Tibial nerve (tissue), 4 donors: Measurements from ENCODE around the gene CHTF18. TPM values are rescaled to one million over a fixed set of nuclear protein-coding genes. Genes with fewer than 3 reads are reported as not detected.

Experiments used
- DNase-seq, 2 donors: peaks; one replicate each; pipeline ENCODE4 v3.0.0-alpha.2; 2019; ENCODE audit warnings: low spot score in 2 of 2
- H3K27ac ChIP-seq, 4 donors: fragments of 200-600 bp; sonication (generic) in 3 of 4; one replicate each; pipeline ENCODE4 v1.5.1; 2017 to 2019; ENCODE audit warnings: mild to moderate bottlenecking in 1 of 4
- H3K27me3 ChIP-seq, 2 donors: fragments of 200-600 bp; sonication (generic) in 1 of 2; one replicate each; pipeline versions ENCODE4 v1.5.1 to v1.6.0; 2017 to 2019
- H3K36me3 ChIP-seq, 3 donors: fragments of 200-600 bp; sonication (generic); one replicate each; pipeline ENCODE4 v1.5.1; 2018 to 2019
- H3K4me1 ChIP-seq, 4 donors: fragments of 200-600 bp; sonication (generic) in 3 of 4; one replicate each; pipeline ENCODE4 v1.5.1; 2017 to 2019
- H3K4me3 ChIP-seq, 4 donors: fragments of 200-600 bp; sonication (generic) in 3 of 4; one replicate each; pipeline ENCODE4 v1.5.1; 2017 to 2019; ENCODE audit warnings: mild to moderate bottlenecking in 1 of 4, moderate library complexity in 1 of 4
- H3K9me3 ChIP-seq, 4 donors: fragments of 200-600 bp; sonication (generic) in 3 of 4; one replicate each; pipeline ENCODE4 v1.5.1; 2017 to 2019
- EP300 ChIP-seq, 2 donors: sonication (generic); formaldehyde crosslinking; IDR thresholded peaks; one replicate each; pipeline ENCODE4 v1.6.1; 2017; ENCODE audit warnings: antibody characterized with exemption in 2 of 2, mild to moderate bottlenecking in 1 of 2
- POLR2A ChIP-seq, 2 donors: fragments of 450-650 bp; IDR thresholded peaks; one replicate each; pipeline ENCODE4 v1.6.1; 2017; ENCODE audit warnings: antibody characterized with exemption in 2 of 2, mild to moderate bottlenecking in 2 of 2, moderate library complexity in 2 of 2
- WGBS, 2 donors: methylation state at CpG; one replicate each; pipeline ENCODE4 v1.1.5; 2018; 5-methylcytosine and 5-hydroxymethylcytosine counted together
- total RNA-seq, 4 donors: library from RNA; depleted of rRNA; stranded (reverse); fragments of >200 nt; gene quantifications; one replicate each; pipeline ENCODE4 v1.1.0, GENCODE V29; 2016
- TF ChIP-seq, protein P1 (sequence below), 5 experiments: fragments of 200-600 bp in 3 of 5; fragments of 450-650 bp in 2 of 5; sonication (generic) in 3 of 5; IDR thresholded peaks; one replicate each; pipeline ENCODE4 v1.5.1; 2016 to 2019; ENCODE audit warnings: antibody characterized with exemption in 5 of 5, mild to moderate bottlenecking in 3 of 5, moderate library complexity in 2 of 5

Gene CHTF18
- total RNA-seq, 4 donors from 2014 or later: 6.1 to 57.5 (median 17.7) TPM

DNA sequence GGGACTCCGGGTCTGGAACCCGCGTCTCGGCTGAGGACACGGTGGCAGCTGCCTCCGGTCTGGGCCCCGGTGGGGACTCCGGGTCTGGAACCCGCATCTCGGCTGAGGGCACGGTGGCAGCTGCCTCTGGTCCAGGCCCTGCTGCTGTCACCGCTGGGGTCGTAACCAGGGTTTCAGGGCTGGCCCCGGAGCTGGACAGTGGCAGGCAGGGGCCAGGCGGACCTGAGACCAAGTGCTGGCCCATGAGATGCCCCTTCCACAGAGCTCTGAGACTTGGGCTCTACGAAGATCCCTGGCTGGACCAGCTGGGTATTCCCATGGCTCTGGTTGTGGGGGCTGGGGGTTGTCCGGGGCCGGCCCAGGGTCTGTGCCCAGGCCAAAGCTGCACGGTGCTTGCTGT lies 4.0 kb upstream of the CHTF18 start:
- Histone ChIP-seq H3K36me3 (peaks cover 0 to 24% (median 0%) of the 10 kb centered on the region in 3 donors), H3K4me3 (no peak overlapping the region), H3K9me3 (no peaks in the 10 kb centered on the region), H3K27me3 (peaks cover 0 to 34% of the 10 kb centered on the region in 2 donors), H3K4me1 (peaks cover 0 to 40% (median 13%) of the 10 kb centered on the region in 4 donors), H3K27ac (no peak overlapping the region)
- TF ChIP-seq POLR2A (IDR thresholded peaks at IDR 0.05) (no peak), EP300 (IDR thresholded peaks at IDR 0.05) (no peak)
- TF ChIP-seq, protein P1, sequence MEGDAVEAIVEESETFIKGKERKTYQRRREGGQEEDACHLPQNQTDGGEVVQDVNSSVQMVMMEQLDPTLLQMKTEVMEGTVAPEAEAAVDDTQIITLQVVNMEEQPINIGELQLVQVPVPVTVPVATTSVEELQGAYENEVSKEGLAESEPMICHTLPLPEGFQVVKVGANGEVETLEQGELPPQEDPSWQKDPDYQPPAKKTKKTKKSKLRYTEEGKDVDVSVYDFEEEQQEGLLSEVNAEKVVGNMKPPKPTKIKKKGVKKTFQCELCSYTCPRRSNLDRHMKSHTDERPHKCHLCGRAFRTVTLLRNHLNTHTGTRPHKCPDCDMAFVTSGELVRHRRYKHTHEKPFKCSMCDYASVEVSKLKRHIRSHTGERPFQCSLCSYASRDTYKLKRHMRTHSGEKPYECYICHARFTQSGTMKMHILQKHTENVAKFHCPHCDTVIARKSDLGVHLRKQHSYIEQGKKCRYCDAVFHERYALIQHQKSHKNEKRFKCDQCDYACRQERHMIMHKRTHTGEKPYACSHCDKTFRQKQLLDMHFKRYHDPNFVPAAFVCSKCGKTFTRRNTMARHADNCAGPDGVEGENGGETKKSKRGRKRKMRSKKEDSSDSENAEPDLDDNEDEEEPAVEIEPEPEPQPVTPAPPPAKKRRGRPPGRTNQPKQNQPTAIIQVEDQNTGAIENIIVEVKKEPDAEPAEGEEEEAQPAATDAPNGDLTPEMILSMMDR (IDR thresholded peaks at IDR 0.05): no peak
- DNase-seq: no peak
- 87 to 93% methylated on average over 9 to 14 of the region's 19 CpGs for WGBS, 2 donors

DNA sequence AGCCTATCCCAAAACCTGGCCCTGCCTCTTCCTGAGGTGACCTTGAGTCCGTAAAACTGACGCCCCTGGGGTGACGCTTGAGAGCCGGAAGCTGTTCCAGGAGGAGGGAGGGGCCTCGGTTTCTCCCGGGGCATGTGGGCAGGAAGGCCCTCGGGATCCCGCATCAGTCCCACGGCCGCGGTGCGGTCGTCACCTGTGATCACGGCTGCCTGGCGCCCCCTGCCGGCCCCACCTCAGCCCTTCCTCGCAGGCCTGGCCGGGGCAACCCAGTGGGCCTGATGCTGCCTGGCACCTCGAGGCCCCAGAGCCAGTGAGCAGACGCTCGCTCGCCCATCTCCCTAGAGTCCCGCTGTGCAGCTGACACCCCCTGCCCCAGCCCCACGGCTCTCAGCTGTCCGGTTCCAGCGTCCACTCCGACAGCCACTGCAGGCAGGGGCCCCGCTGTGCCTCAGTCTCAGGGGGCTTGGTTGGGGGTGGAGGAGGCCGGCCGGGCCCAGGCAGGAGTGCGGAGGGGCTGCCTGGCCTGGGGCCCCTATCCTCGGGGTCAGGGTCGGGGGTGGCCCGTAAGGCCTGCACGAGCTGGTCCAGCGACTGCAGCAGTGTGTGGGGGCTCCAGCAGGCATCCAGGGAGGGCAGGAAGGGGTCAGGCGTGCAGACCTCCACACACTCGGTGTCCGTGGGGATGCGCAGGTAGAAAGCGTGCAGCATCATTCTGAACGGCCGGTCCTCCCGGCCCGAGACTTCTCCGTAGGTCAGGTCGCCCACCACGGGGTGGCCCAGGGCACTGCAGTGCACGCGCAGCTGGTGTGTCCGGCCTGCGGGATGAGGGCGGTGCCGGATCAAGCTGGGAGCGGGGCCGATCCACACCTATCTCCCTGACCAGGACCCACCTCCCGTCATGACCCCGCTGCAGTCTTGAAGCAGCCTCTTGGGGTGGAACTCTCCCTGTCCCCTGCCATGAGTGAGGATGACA lies 2.6 kb upstream of the CHTF18 start:
- Histone ChIP-seq H3K4me1 (peaks cover 0 to 44% (median 13%) of the 10 kb centered on the region in 4 donors), H3K36me3 (peaks cover 0 to 34% (median 0%) of the 10 kb centered on the region in 3 donors), H3K9me3 (no peaks in the 10 kb centered on the region), H3K27ac (no peak overlapping the region), H3K27me3 (peaks cover 0 to 23% of the 10 kb centered on the region in 2 donors), H3K4me3 (no peak overlapping the region)
- peak; percentile 32 to 35 for DNase-seq
- no peak for TF ChIP-seq POLR2A (IDR thresholded peaks at IDR 0.05)
- TF ChIP-seq EP300 (IDR thresholded peaks at IDR 0.05): no peak
- TF ChIP-seq, protein P1 (IDR thresholded peaks at IDR 0.05): peak; percentile 45 to 80 (median 69)
- WGBS, 2 donors: 59 to 77% methylated on average over 33 to 49 of the region's 58 CpGs

DNA sequence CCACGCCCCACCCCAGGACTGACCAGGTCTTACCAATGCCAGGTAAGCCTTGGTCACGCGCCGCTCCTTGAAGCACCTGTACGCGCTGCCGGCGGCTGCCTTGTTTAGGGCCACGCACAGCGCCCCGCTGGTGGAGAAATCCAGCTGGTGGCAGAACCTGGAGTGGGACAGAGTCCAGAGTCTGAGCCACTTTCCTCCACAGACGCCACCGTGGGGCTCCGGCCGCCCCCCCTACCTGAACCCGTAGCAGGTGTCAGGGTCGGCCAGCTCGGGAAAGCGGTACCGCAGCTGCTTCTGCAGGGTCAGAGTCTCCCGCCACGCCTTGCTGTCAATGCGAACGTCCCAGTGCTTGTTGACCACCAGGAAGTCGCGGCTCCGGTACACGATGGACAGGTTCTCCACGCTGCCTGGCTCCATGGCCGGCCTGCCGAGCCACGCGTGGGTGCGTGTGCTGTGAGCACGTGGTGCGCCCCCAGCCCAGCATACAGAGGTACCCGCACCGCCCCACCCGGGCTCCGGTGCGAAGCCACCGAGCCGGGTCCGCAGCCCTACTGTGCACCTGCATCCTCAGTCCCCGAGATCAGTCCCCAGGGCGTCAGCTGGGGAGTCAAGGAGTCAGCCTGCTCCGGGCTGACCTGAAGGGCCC lies 976 bp upstream of the CHTF18 start:
- no peak for DNase-seq
- H3K9me3 ChIP-seq: no peaks in the 10 kb centered on the region
- H3K27me3 ChIP-seq: peaks cover 0 to 7% of the 10 kb centered on the region in 2 donors
- TF ChIP-seq, protein P1 (IDR thresholded peaks at IDR 0.05): no peak
- no peak for TF ChIP-seq EP300 (IDR thresholded peaks at IDR 0.05)
- peaks cover 0 to 50% (median 0%) of the 10 kb centered on the region in 3 donors for H3K36me3 ChIP-seq
- H3K4me1 ChIP-seq: peaks cover 0 to 44% (median 13%) of the 10 kb centered on the region in 4 donors
- 48% methylated on average over 38 of the region's 47 CpGs for WGBS, 2 donors
- peak overlapping the region; percentile 81 to 95 (median 86) for H3K4me3 ChIP-seq
- peak overlapping the region in 2 of 4 donors; percentile 81 for H3K27ac ChIP-seq

DNA sequence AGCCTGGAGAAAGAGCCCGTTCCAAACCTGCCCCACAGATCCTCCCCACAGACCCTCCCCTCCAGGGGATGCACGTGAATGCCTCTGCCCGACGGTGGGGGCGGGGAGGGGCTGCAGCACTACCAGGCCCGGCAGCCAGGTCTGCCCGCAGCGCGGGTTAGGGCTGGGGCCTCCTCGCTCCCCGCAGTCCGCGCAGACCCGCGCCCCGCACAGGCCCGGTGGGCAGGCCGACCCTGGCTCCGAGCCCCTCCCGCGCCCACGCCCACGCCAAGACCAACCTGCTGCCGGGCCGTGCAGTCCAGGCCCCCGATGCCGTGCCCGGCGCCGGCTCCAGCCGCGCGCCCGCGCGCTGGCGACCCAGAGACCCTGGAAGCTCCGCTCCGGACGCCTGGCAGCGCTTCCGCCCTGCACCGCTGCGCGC lies 432 bp upstream of the CHTF18 start, which contains the start of gene RPUSD1:
Gene RPUSD1, minus strand, starts transcription at position 404 of the 421 bp plus-strand sequence. CDS start 644 bp downstream, outside the sequence.
- Histone ChIP-seq H3K27ac (peak within 1 kb of the TSS in 3 of 4 donors; percentile 33 to 81 (median 81)), H3K36me3 (peaks cover 0 to 56% (median 0%) of the 10 kb centered on the region in 3 donors), H3K4me3 (peak within 1 kb of the TSS; percentile 81 to 95 (median 89)), H3K9me3 (no peaks in the 10 kb centered on the region), H3K4me1 (peaks cover 0 to 44% (median 13%) of the 10 kb centered on the region in 4 donors), H3K27me3 (peaks cover 0 to 1% of the 10 kb centered on the region in 2 donors)
- TF ChIP-seq, protein P1 (IDR thresholded peaks at IDR 0.05): no peak
- TF ChIP-seq EP300 (IDR thresholded peaks at IDR 0.05): no peak
- no peak for TF ChIP-seq POLR2A (IDR thresholded peaks at IDR 0.05)
- WGBS, 2 donors: 0% methylated on average over 6 to 15 of the region's 45 CpGs
- no peak for DNase-seq
